ENCODE results near the gene SFXN1. TPM values are rescaled to one million over a fixed set of nuclear protein-coding genes. Genes with fewer than 3 reads are reported as not detected.

The SFXN1 gene
- total and polyA plus RNA-seq, 2 donors (not counting 3 experiments of a cell fraction or from before 2014, with no cell fraction given): 61.7 to 69.3 TPM

DNA sequence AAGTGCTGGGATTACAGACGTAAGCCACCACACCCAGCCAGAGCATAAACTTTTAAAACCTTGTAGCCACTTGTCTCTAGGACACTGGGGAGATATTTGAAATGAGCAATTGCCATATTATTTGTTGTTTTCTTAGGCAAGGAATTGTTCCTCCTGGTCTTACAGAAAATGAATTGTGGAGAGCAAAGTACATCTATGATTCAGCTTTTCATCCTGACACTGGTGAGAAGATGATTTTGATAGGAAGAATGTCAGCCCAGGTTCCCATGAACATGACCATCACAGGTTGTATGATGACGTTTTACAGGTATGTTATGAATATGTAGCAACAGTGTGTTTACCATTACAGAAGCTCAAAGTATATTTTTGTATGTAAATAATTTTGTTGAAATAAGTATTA lies 30.5 kb downstream of the SFXN1 start:
- Histone ChIP-seq H3K9me3 (replicated peaks; ENCODE audit: control insufficient read depth, insufficient read depth, low read length) (no peaks in the 10 kb centered on the region), H3K79me2 (ENCODE audit: control insufficient read depth, insufficient read depth, low read length) (peaks cover 13% of the 10 kb centered on the region), H3K4me1 (ENCODE audit: control insufficient read depth, extremely low read depth, insufficient read depth, low read length) (no peaks in the 10 kb centered on the region), H3K4me2 (ENCODE audit: insufficient read depth, low read length) (no peak overlapping the region), H3K36me3 (ENCODE audit: control insufficient read depth in 2 of 2, extremely low read depth in 1 of 2, insufficient read depth in 2 of 2, low read length in 2 of 2) (peaks cover 11 to 14% of the 10 kb centered on the region in 2 experiments), H3K4me3 (replicated peaks in 1 of 3; ENCODE audit: insufficient read depth in 1 of 3, low read depth in 1 of 3, low read length in 3 of 3) (no peak overlapping the region), H3K9me1 (replicated peaks; ENCODE audit: control insufficient read depth, extremely low read depth, insufficient read depth, low read length) (no peaks in the 10 kb centered on the region), H4K20me1 (replicated peaks; ENCODE audit: control insufficient read depth, extremely low read depth, insufficient read depth, low read length) (peaks cover 2% of the 10 kb centered on the region), H3K27ac (ENCODE audit: insufficient read depth, low read depth, low read length) (no peak overlapping the region), H3K9ac (replicated peaks; ENCODE audit: extremely low read depth, insufficient read depth, low read length) (no peak overlapping the region), H3K27me3 (ENCODE audit: control insufficient read depth in 2 of 2, insufficient read depth in 2 of 2, low read length in 2 of 2) (no peaks in the 10 kb centered on the region), H2AFZ (ENCODE audit: low read depth, low read length) (no peak overlapping the region)
- no TSS peak for BruUV-seq (replicated peaks)
- TF ChIP-seq GATA2 (IDR thresholded peaks at IDR 0.05; ENCODE audit: insufficient read depth, insufficient read length, low read depth, low read length) (no peak), POLR2A (IDR thresholded peaks at IDR 0.05; ENCODE audit: low read depth, low read length) (no peak), POLR2AphosphoS5 (IDR thresholded peaks at IDR 0.05; ENCODE audit: insufficient read depth, low read depth, low read length) (no peak), MYC (IDR thresholded peaks at IDR 0.05; ENCODE audit: low read depth, low read length) (no peak), JUN (IDR thresholded peaks at IDR 0.05; ENCODE audit: borderline replicate concordance, insufficient read depth, insufficient read length, low read depth) (no peak), FOS (IDR thresholded peaks at IDR 0.05; ENCODE audit: borderline replicate concordance, insufficient read depth, low read length) (no peak), MAX (IDR thresholded peaks at IDR 0.05; ENCODE audit: insufficient read depth, insufficient read length) (no peak), EZH2 (IDR thresholded peaks at IDR 0.05; ENCODE audit: borderline replicate concordance, low read depth, low read length, severe bottlenecking) (no peak)
- TF ChIP-seq, protein P1, sequence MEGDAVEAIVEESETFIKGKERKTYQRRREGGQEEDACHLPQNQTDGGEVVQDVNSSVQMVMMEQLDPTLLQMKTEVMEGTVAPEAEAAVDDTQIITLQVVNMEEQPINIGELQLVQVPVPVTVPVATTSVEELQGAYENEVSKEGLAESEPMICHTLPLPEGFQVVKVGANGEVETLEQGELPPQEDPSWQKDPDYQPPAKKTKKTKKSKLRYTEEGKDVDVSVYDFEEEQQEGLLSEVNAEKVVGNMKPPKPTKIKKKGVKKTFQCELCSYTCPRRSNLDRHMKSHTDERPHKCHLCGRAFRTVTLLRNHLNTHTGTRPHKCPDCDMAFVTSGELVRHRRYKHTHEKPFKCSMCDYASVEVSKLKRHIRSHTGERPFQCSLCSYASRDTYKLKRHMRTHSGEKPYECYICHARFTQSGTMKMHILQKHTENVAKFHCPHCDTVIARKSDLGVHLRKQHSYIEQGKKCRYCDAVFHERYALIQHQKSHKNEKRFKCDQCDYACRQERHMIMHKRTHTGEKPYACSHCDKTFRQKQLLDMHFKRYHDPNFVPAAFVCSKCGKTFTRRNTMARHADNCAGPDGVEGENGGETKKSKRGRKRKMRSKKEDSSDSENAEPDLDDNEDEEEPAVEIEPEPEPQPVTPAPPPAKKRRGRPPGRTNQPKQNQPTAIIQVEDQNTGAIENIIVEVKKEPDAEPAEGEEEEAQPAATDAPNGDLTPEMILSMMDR (IDR thresholded peaks at IDR 0.05; ENCODE audit: extremely low read depth in 1 of 2, insufficient read depth in 1 of 2, low read depth in 1 of 2, low read length in 2 of 2): no peak
- POLR2A ChIA-PET: no interaction called here
- dilution Hi-C loops (cut with MboI; ENCODE audit: extremely low pct_ligation_motif_present, low sequenced_read_pairs) (no loop called here), intact Hi-C loops (cut with micrococcal nuclease) (no loop called here)
- CTCF ChIA-PET: no interaction called here
- no peak for FAIRE-seq
- DNase-seq (ENCODE audit: low read depth, low spot score): no peak
